AG04450 (cell line): ENCODE data around the gene HS6ST2. TPM values are rescaled to one million over a fixed set of nuclear protein-coding genes. Genes with fewer than 3 reads are reported as not detected.

ENCODE experiments used
- CTCF ChIA-PET: fragments of 300-600, 350-600 bp; formaldehyde crosslinking; extraction: SDS; loops from one replicate; lab custom pipeline; 2022; ENCODE audit warnings: antibody characterized with exemption, inconsistent platforms; lab: Charles Lee
- POLR2A ChIA-PET: fragments of 350-600 bp; formaldehyde crosslinking; extraction: SDS; loops from one replicate; lab custom pipeline; 2021; ENCODE audit warnings: antibody characterized with exemption, inconsistent platforms; lab: Yijun Ruan, JAX
- DNase-seq: peaks from one replicate; pipeline ENCODE4 v3.0.0-alpha.2; 2011; ENCODE audit warnings: low read depth, low spot score
- H3K27ac ChIP-seq: one replicate; pipeline ENCODE4 v1.5.1; 2012; ENCODE audit warnings: low read depth, low read length, control low read depth
- H3K27me3 ChIP-seq: one replicate; pipeline ENCODE4 v1.6.0; 2012; ENCODE audit warnings: low read length; ENCODE audit not compliant: control insufficient read depth, insufficient read depth
- H3K4me3 ChIP-seq: 2 replicates; pipeline ENCODE4 v1.5.1; 2011; ENCODE audit warnings: mild to moderate bottlenecking, low read depth, low read length, control low read depth
- H3K9me3 ChIP-seq: 2 replicates; pipeline ENCODE4 v1.5.1; 2012; ENCODE audit warnings: low read length; ENCODE audit not compliant: control insufficient read depth, insufficient read depth
- CTCF ChIP-seq: IDR thresholded peaks from 2 replicates; pipeline ENCODE4 v1.5.1; 2011; ENCODE audit warnings: low read depth, low read length, control low read depth, inconsistent platforms
- polyA plus RNA-seq: library from polyadenylated mRNA; depleted of rRNA; stranded (reverse); fragments of >200 nt; gene quantifications from 2 replicates; pipeline ENCODE4 v1.2.3, GENCODE V29; 2011

Gene HS6ST2
- polyA plus RNA-seq, 1 experiment: not detected

DNA sequence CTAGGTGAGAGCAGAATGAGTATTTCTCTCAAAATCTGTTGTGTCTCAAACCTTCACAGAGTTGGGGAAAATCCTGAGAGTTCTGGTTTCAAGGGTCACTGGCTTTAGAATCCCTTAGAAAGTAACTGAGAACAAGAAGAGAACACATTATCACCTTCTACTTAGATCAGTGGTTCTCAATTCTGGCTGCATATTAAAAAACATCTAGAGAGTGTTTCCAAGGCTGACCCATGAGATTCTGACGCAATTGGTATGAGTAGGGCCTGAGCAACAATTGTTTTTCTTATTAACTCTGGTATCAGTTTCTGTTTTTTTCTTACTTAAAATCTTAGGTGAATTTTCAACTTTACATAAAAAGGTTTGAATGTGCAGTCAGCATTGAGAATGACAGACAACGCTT, 212.8 kb downstream of the HS6ST2 start:
- Histone ChIP-seq H3K9me3 (no peaks in the 10 kb centered on the region), H3K27me3 (no peaks in the 10 kb centered on the region), H3K27ac (no peak overlapping the region), H3K4me3 (no peak overlapping the region)
- no peak for TF ChIP-seq CTCF
- no peak for DNase-seq
- CTCF ChIA-PET: no interaction called here
- POLR2A ChIA-PET: no interaction called here

DNA sequence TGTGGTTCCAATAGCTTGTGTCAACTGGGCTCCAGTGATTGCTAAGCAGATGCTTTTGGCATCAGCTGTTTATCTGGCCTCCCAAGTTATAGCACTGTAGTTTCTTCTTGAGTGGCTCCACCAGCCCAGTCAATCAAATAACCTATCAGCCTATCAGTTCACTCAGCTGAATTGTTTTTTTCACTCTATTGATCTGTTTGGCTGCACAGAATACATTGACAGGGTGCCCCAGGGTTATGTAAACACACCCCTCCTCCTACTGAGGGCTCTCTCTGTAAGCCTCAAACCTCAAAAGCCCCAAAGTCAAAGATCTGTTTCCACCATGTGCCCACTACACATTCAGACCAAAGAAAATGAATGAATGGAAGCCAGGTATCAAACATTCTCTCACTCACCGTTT, 214.0 kb downstream of the HS6ST2 start:
- H3K4me3 ChIP-seq: no peak overlapping the region
- ChIA-PET CTCF (no interaction called here), POLR2A (no interaction called here)
- no peak overlapping the region for H3K27ac ChIP-seq
- no peak for TF ChIP-seq CTCF
- no peaks in the 10 kb centered on the region for H3K9me3 ChIP-seq
- DNase-seq: no peak
- H3K27me3 ChIP-seq: no peaks in the 10 kb centered on the region

DNA sequence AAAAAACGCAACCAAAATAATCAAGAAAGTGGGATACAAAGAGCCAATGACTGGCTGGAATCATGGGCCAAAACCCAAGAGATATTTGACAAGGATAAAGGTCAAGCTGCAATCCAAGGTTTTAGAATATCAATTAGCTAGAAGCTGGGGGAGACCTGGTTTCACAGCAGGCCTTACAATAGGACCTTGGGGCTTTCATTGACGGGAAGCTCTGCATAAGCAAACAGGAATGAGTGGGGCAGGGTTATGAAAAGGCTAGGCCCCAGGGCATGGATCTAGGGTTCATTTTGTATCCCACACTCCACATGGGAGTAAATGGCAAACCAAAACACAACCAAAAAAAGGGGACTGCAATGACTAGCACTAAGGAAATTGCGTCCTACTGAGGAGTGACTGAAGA, 215.3 kb downstream of the HS6ST2 start:
- no peak for DNase-seq
- ChIA-PET POLR2A (no interaction called here), CTCF (no interaction called here)
- Histone ChIP-seq H3K27me3 (no peaks in the 10 kb centered on the region), H3K27ac (no peak overlapping the region), H3K4me3 (no peak overlapping the region), H3K9me3 (no peaks in the 10 kb centered on the region)
- TF ChIP-seq CTCF: no peak

DNA sequence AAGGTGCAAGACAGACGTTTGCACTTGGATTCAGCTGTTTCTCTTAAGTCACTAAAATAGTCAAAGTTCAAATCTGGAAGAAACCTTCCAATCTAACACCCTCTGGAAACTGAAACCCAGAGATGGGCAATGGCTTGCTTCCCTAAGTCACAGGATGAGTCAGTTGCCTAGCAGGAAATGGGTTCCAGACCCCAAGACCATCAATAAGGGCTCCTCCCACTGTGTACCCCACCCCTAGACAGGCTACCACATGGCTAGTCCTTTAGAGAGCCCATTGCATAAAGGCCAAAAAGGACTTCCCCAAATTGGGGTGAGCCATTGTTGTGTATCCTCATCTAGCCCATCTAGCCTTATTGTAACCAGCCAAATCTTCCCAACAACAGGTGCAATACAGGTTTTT, 216.2 kb downstream of the HS6ST2 start:
- H3K27me3 ChIP-seq: no peaks in the 10 kb centered on the region
- DNase-seq: no peak
- TF ChIP-seq CTCF: no peak
- ChIA-PET POLR2A (no interaction called here), CTCF (no interaction called here)
- no peak overlapping the region for H3K4me3 ChIP-seq
- H3K27ac ChIP-seq: no peak overlapping the region
- no peaks in the 10 kb centered on the region for H3K9me3 ChIP-seq

DNA sequence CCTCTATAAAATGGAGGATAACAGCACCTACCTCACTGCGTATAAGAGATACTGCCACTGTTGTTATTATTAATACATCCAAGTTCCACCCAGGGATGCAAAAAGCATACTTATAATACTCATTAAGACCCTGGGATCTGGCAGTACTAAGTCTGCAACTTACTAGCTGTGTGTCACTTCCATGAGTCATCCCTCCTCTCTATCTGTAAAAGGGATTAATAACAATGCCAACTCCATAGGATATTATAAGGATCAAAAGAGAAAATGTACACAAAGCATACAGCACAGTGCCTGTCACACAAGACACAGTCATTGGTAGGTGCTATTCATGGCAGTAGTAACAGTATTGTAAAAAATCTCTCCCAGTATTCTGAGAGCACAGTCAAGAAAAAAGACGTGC, 216.7 kb downstream of the HS6ST2 start:
- Histone ChIP-seq H3K4me3 (no peak overlapping the region), H3K27me3 (no peaks in the 10 kb centered on the region), H3K27ac (no peak overlapping the region), H3K9me3 (no peaks in the 10 kb centered on the region)
- CTCF ChIA-PET: no interaction called here
- no peak for TF ChIP-seq CTCF
- no peak for DNase-seq
- POLR2A ChIA-PET: no interaction called here
